AG09309 (cell line): ENCODE results near the gene GBF1.

Source experiments
- DNase-seq: peaks from one replicate; pipeline ENCODE4 v3.0.0-alpha.2; 2010; ENCODE audit warnings: low read depth
- H3K4me3 ChIP-seq: 2 replicates; pipeline ENCODE4 v1.5.1; 2011; ENCODE audit warnings: mild to moderate bottlenecking, low read depth, low read length, moderate library complexity; ENCODE audit not compliant: control insufficient read depth
- CTCF ChIP-seq: IDR thresholded peaks from 2 replicates; pipeline ENCODE4 v1.5.1; 2011; ENCODE audit warnings: mild to moderate bottlenecking, low read depth, low read length, inconsistent platforms; ENCODE audit not compliant: insufficient read depth, control insufficient read depth; ENCODE audit errors: missing control alignments

Gene GBF1

DNA sequence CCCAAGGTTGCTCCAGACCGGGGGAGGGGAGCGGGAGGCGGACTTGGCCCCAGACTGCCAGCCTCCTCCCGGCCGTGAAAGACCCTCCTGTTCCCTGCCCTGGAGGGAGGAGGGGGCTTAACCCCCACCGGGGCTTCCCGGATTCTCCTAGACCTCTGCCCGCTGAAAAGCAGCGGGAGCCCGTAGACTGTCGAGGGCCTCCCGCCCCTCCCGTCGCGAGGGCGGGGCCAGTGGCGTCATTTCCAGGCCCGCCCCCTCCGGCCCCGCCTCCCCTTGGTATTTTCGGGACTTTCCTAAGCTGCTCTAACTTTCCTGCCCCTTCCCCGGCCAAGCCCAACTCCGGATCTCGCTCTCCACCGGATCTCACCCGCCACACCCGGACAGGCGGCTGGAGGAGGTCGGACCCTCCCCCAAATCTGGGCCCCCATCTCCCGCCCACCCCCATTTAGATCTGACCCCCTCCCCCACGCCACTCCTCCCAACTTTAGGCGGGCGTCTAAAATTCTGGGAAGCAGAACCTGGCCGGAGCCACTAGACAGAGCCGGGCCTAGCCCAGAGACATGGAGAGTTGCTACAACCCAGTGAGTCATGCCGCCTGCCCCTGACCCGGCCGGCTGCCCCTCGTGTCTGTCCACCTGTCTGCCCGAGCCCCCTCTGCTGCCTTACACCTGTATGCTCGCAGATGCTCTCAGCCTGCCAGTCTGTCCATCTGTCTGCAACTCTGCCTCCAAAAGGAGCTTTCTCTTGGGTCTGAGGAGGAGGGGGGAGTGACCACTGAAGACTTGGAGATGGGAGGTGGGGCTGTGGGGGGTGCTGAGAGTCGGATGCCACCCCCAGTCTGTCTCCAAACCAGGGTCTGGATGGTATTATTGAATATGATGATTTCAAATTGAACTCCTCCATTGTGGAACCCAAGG, 150.3 kb downstream of the GBF1 start, which contains the start of gene NFKB2:
TSS of gene NFKB2 (plus strand) at position 306 of the 917 bp plus-strand sequence. CDS start at position 561, 255 bp downstream.
- peak; percentile 28 for DNase-seq
- TF ChIP-seq CTCF = no peak
- peak within 1 kb of the TSS; percentile 75 for H3K4me3 ChIP-seq

GRCh38 chr10:102396317-102396650, 151.0 kb downstream of the GBF1 start:
- DNase-seq = no peak
- H3K4me3 ChIP-seq = peak overlapping the region; percentile 75
- TF ChIP-seq CTCF = no peak

DNA sequence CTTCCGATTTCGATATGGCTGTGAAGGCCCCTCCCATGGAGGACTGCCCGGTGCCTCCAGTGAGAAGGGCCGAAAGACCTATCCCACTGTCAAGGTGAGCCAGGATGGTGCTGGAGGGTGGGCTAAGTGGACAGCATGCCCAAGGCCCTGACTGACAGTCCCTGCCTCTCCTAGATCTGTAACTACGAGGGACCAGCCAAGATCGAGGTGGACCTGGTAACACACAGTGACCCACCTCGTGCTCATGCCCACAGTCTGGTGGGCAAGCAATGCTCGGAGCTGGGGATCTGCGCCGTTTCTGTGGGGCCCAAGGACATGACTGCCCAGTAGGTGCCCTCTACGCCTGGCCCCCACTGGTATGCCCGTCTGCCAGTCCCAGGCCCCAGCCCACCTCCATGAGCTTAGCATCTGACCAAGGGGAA, 151.4 kb downstream of the GBF1 start:
- no peak for TF ChIP-seq CTCF
- DNase-seq = no peak
- peak overlapping the region; percentile 75 for H3K4me3 ChIP-seq

GRCh38 chr10:102397222-102398171, 152.2 kb downstream of the GBF1 start:
- no peak for DNase-seq
- TF ChIP-seq CTCF = no peak
- H3K4me3 ChIP-seq = no peak overlapping the region

DNA sequence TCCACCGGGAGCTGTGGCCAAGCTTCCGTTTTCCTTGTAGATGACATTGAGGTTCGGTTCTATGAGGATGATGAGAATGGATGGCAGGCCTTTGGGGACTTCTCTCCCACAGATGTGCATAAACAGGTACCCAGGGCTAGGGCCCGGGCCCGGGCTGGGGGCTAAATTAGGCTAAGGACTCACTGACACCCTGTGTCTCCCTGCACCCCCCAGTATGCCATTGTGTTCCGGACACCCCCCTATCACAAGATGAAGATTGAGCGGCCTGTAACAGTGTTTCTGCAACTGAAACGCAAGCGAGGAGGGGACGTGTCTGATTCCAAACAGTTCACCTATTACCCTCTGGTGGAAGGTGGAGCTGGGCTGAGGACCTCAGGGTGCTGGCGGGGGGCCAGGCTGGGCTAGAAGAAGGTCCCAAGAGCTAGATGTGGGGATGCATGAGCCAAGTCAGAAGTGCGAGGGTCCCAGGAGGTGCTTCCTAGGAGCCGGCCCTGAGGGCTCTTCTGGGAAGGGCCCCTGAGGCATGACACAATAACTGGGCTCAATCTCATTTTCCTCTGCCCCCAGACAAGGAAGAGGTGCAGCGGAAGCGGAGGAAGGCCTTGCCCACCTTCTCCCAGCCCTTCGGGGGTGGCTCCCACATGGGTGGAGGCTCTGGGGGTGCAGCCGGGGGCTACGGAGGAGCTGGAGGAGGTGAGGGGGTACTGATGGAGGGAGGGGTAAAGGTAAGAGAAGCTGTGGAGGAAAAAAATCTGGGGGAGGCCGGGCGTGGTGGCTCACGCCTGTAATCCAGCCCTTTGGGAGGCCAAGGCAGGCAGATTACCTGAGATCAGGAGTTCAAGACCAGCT, 153.1 kb downstream of the GBF1 start:
- H3K4me3 ChIP-seq = no peak overlapping the region
- DNase-seq = no peak
- no peak for TF ChIP-seq CTCF
